A549 treated with dexamethasone at 1 μM for 4 hours (cell line): Measurements from ENCODE around the gene IFNG. TPM values are rescaled to one million over a fixed set of nuclear protein-coding genes. Genes with fewer than 3 reads are reported as not detected.

Experiments
- total RNA-seq: library from RNA; stranded (reverse); fragments of 200-300 nt; extraction: Qiagen RNA extraction; gene quantifications from 5 replicates; pipeline ENCODE4 v1.2.3, GENCODE V29; 2022

IFNG gene
- total RNA-seq, result not detected in 5 replicates

DNA sequence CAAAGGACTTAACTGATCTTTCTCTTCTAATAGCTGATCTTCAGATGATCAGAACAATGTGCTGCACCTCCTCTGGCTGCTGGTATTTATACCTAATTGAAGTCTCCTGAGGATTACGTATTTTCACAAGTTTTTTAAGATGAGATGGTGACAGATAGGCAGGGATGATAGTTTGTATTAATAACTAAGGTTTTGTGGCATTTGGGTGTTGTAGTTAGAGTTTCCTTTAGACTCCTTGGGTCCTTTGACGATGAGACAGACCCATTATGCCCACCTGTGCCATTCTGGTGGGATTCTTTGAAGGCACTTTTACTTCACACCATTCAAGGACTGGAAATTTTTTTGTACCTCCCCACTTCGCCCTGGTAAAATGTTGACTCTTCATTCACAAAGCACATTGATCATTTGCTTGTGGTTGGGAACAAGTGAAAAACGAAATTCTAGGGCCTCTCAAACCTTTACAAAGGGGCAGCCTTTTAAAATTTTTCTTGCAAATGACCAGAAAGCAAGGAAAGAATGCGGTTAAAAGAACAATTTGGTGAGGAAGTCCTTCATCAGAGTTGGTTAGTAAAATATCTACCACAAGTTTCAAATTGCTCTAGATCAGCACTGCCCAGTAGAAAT is at the start of gene IFNG:
TSS of gene IFNG (minus strand) at position 60 of the 624 bp plus-strand sequence. CDS start 125 bp downstream, outside the sequence.

Other genes starting within 250 kb of the IFNG start
- not detected in 5 replicates for gene IFNG-AS1, start 170.3 kb downstream of the IFNG start, total RNA-seq
- not detected in 5 replicates for gene IL26, start 66.1 kb upstream of the IFNG start, total RNA-seq
- not detected in 5 replicates for gene IL22, start 93.9 kb upstream of the IFNG start, total RNA-seq
- gene MDM1, start 172.6 kb upstream of the IFNG start, total RNA-seq, result 5.0 to 6.7 TPM (median 6.1 TPM) in 5 replicates